Forelimb muscle (tissue), 1 donor: ENCODE results near the gene LAMTOR5. TPM values are rescaled to one million over a fixed set of nuclear protein-coding genes. Genes with fewer than 3 reads are reported as not detected.

ENCODE experiments used
- DNase-seq: peaks from one replicate; pipeline ENCODE4 v3.0.0-alpha.2; 2013; ENCODE audit warnings: low read depth
- polyA plus RNA-seq: library from polyadenylated mRNA; unstranded; fragments of 120-200 nt; gene quantifications from one replicate; pipeline ENCODE4 v1.2.1, GENCODE V29; 2013; ENCODE audit not compliant: insufficient read length

The LAMTOR5 gene
- polyA plus RNA-seq, 1 donor: 102 TPM

DNA sequence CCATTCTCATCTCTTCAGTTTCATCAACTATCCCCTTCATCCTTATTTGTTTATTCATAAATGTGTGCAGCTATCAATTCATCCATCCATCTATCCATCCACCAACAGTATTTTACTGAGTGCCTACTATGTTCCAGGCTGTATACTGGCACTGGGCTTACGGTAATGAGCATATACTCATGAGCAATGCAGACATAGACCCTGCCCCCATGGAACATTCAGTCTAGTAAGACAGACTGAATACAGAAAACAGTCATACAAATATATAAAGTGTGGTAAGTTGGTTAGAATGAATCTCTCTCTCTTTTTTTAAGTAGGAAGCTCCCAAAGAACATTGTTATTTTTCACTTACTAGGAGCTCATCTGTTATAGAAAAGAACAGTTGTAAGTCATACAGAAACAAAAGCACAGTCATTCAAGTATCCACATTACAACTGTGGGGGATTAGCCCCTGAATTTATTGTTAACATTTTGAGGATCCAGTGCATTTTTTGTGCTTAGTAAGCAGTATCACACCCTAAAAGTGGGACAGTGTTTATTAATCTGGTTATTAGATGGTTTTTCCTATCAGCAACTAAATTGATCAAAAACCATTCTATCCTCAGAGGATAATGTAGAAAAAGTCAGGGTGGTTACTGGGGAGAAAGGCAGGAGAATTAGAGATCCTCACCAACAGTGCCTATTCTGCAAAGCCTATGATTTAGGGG is 20.3 kb downstream of the LAMTOR5 start:
- DNase-seq: no peak

GRCh38 chr1:110385369-110385768 is 22.1 kb downstream of the LAMTOR5 start:
- no peak for DNase-seq

DNA sequence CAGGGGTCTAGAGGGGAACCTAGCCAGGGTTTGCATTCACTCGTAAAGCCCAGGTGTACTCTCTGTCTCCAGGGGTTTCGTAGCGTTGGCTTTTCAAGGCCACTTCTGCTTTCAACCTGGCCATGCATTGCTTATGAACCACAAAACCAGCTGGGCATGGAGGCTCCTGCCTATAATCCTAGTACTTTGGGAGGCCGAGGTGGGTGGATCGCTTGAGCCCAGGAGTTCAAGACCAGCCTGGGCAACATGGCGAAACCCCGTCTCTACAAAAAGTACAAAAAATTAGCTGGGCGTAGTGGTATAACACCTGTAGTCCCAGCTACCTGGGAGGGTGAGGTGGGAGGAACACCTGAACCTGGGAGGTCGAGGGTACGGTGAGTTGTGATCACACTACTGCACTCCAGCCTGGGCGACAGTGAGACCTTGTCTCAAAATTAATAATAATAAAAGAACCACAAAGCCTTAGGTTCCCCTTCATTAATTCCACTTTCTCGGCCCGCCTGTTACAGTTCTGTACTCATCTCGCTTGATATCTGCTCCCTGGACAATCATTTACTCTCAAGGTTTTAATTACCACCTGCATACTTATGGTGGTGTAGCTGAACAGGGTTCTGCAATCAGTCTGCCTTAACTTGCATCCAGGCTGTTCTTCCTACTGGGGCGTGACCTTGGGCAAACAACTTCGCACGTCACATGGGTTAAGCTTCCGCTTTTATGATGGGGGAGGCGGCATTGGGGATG is 22.7 kb downstream of the LAMTOR5 start:
- DNase-seq: no peak

DNA sequence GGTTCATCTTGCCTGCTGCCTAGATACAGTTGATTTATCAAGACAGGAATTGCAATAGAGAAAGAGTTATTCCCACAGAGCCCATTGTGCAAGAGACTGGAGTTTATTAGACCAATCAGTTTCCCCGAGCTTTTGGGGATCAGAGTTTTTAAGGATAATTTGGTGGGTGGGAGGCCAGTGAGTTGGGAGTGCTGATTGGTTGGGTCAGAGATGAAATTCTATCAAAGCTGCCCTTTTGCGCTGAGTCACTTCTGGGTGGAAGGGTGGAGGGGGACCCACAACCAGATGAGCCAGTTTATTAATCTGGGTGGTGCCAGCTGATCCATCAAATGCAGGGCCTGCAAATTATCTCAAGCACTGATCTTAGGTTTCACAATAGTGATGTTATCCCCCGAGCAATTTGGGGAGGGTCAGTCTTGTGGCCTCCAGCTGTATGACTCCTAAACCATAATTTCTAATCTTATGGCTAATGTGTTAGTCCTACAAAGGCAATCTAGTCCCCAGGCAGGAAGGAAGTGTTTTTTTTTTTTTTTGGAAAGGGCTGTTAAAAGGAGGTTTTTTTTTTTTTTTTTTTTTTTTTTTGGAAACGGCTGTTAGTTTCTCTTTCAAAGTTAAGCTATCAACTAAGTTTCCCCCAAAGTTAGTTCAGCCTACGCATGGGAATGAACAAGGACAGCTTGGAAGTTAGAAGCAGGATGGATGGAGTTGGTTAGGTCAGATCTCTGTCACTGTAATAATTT is 24.1 kb downstream of the LAMTOR5 start:
- no peak for DNase-seq

DNA sequence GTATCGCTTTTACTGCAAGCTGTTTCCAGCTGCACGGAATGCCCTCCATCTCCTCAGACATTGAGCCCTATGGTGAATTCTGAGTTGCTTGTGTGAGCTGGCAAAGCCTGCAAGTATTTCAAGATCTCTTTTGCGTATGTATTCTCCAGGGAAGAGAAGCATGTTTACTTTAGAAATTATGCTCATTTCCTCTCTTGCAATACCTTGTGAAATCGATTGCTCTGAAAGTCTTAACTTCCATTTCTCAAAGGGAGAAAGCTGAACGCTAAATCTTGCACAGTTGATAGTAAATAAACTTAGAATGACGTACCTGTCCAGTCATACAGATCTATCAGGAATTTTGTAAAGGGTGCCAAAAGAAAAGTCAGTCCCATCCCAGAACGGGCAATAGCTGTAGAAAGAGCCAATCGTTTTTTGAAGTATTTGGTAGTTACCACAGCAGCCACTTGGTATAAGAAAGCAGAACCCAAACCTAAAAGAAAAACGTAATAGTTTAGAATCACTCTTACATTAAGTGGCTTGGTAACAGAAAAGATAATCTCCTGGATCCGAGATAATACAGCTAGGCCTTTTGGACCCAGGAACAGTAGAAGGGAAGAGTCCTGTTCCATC is 26.7 kb downstream of the LAMTOR5 start:
- DNase-seq: no peak

GRCh38 chr1:110375490-110375889 is 32.0 kb downstream of the LAMTOR5 start:
- no peak for DNase-seq

DNA sequence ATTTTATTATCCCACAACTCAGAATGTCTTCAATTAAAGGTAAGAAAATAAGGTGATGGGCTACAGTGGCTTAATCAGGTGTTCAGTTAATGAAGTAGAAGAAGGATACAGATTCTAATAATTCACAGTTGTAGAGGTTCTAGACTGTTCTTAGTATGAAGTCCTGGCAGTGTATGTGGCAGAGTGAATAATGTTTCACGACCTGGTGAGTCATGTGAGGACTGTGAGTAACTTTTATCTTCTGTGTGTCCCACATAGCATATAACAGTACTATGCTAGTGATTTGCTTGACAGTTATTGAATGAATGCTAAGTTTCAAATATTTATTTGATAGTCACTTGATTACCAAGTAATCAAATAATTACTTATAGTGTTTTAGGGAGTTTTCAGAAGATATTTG is 36.7 kb downstream of the LAMTOR5 start:
- no peak for DNase-seq

DNA sequence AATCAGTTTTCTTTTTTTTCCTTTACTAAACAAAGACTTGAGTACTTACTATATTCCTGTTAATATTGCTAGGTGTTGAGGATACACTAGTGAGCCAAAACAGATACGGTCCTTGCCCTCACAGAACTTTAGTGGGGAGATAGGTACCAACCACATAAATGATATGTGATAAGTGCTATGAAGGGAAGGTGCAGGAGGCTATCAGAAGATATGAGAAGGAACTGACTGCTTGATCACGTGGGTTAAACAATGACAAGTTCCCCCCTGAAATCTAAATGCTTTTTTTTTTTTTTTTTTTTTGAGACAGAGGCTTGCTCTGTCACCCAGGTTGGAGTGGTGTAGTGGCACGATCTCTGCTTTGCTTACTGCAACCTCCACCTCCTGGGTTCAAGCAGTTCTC is 43.3 kb downstream of the LAMTOR5 start:
- DNase-seq: no peak

GRCh38 chr1:110361856-110362255 is 45.6 kb downstream of the LAMTOR5 start:
- no peak for DNase-seq

DNA sequence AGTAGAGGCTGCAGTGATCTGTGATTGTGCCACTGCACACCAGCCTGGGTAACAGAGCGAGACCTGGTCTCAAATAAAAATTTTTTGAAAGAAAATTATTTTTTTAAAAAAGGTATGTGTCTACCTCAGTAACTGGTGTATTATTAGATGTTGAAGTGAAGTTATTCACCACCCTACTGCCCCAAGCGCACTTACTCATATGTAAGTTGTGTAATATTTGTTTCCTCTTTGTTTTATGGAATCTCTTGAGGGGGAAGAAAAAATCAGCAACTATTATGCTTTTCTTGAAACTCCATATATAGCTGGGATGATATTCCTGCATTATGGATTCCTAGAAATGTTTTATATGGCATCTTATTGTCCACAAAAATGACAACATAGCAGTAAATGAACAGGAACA is 47.1 kb downstream of the LAMTOR5 start:
- no peak for DNase-seq

DNA sequence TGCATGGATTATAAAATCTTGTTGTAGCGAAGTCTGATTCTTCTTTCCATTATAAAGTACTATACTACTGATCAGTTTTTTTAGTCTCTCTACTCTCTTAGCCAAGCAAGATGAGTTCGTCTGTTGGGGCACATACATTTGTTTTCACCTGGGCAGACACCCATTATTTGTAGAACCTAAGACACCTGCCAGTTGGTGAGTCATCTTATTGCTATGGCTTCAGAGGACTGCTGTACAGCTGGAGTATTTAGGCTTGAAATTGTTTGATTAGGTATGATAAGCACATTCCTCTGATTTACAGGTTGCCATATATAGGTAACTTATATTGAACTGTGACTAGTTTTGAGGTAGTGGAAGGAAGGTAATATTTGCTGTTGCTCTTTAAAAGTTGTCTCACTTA is 51.1 kb downstream of the LAMTOR5 start:
- no peak for DNase-seq

DNA sequence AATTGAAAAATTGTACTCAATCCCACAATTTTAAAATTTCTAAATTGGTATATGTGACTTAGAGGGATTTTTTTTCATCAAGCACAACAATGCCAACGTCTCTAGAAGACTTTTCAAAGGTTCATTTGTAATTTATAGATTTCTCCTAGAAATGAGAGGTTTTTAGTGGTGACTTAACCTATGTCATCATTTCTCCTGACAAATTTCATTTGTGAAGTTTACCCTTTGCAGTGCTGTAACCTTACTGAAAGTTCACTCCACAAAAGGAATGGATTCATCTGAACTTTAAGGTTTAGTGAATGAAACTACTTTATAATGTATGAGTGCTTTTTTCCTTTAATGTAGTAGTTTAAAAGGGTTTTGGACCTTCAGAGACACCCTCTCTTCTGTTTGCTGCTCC is 52.2 kb downstream of the LAMTOR5 start:
- no peak for DNase-seq

Other genes starting within 250 kb of the LAMTOR5 start
- gene KCNC4, start 197.4 kb downstream of the LAMTOR5 start, polyA plus RNA-seq: 8.0 TPM
- 8.6 TPM for gene RBM15, start 68.3 kb downstream of the LAMTOR5 start, polyA plus RNA-seq
- gene SLC16A4, start 16.7 kb downstream of the LAMTOR5 start, polyA plus RNA-seq: 9.9 TPM
- not detected for gene PROK1, start 43.5 kb upstream of the LAMTOR5 start, polyA plus RNA-seq
- 0.40 TPM for gene KCNA10, start 111.5 kb upstream of the LAMTOR5 start, polyA plus RNA-seq
- 0.71 TPM for gene KCNA2, start 198.7 kb upstream of the LAMTOR5 start, polyA plus RNA-seq